ENCODE data around the gene MINK1.

Gene MINK1

GRCh38 chr17:4810696-4811290, 22.3 kb upstream of the MINK1 start:
- H3K4me3 ChIP-seq (ENCODE audit: control insufficient read depth, low read depth, low read length): no peak overlapping the region
- no peak for DNase-seq (ENCODE audit: low read depth)
- TF ChIP-seq CTCF (IDR thresholded peaks at IDR 0.05; ENCODE audit: control insufficient read depth, insufficient read depth, low read depth, low read length, missing control alignments): no peak

GRCh38 chr17:4811471-4811870, 21.7 kb upstream of the MINK1 start:
- DNase-seq (ENCODE audit: low read depth): no peak
- no peak for TF ChIP-seq CTCF (IDR thresholded peaks at IDR 0.05; ENCODE audit: control insufficient read depth, insufficient read depth, low read depth, low read length, missing control alignments)
- no peak overlapping the region for H3K4me3 ChIP-seq (ENCODE audit: control insufficient read depth, low read depth, low read length)

GRCh38 chr17:4812690-4813089, 20.4 kb upstream of the MINK1 start:
- DNase-seq (ENCODE audit: low read depth): no peak
- H3K4me3 ChIP-seq (ENCODE audit: control insufficient read depth, low read depth, low read length): no peak overlapping the region
- TF ChIP-seq CTCF (IDR thresholded peaks at IDR 0.05; ENCODE audit: control insufficient read depth, insufficient read depth, low read depth, low read length, missing control alignments): no peak

GRCh38 chr17:4815043-4815675, 18.0 kb upstream of the MINK1 start:
- TF ChIP-seq CTCF (IDR thresholded peaks at IDR 0.05; ENCODE audit: control insufficient read depth, insufficient read depth, low read depth, low read length, missing control alignments): peak; percentile 18
- no peak for DNase-seq (ENCODE audit: low read depth)

GRCh38 chr17:4816826-4817225, 16.3 kb upstream of the MINK1 start:
- no peak for DNase-seq (ENCODE audit: low read depth)
- TF ChIP-seq CTCF (IDR thresholded peaks at IDR 0.05; ENCODE audit: control insufficient read depth, insufficient read depth, low read depth, low read length, missing control alignments): no peak
- no peak overlapping the region for H3K4me3 ChIP-seq (ENCODE audit: control insufficient read depth, low read depth, low read length)

More at GRCh38 chr17:4815043-4815675, 18.0 kb upstream of the MINK1 start:
- H3K4me3 ChIP-seq (ENCODE audit: control insufficient read depth, low read depth, low read length): no peak overlapping the region

GRCh38 chr17:4818276-4818675, 14.9 kb upstream of the MINK1 start:
- no peak for TF ChIP-seq CTCF (IDR thresholded peaks at IDR 0.05; ENCODE audit: control insufficient read depth, insufficient read depth, low read depth, low read length, missing control alignments)
- no peak overlapping the region for H3K4me3 ChIP-seq (ENCODE audit: control insufficient read depth, low read depth, low read length)
- no peak for DNase-seq (ENCODE audit: low read depth)
